Ishikawa (cell line): Measurements from ENCODE around the gene IL37.

ENCODE experiments used
- CEBPB ChIP-seq: IDR thresholded peaks from 2 replicates; pipeline ENCODE4 v1.6.1; 2012
- CREB1 ChIP-seq: IDR thresholded peaks from 2 replicates; pipeline ENCODE4 v1.6.1; 2012; ENCODE audit warnings: low read depth
- EGR1 ChIP-seq: IDR thresholded peaks from 2 replicates; pipeline ENCODE4 v1.6.1; 2012
- EP300 ChIP-seq: IDR thresholded peaks from 2 replicates; pipeline ENCODE4 v1.6.1; 2012; ENCODE audit warnings: borderline replicate concordance
- NFIC ChIP-seq: IDR thresholded peaks from 2 replicates; pipeline ENCODE4 v1.6.1; 2012
- RAD21 ChIP-seq: IDR thresholded peaks from 2 replicates; pipeline ENCODE4 v1.6.1; 2012; ENCODE audit warnings: low read depth
- REST ChIP-seq: IDR thresholded peaks from 2 replicates; pipeline ENCODE4 v1.6.1; 2012; ENCODE audit warnings: low read depth, mild to moderate bottlenecking
- TAF1 ChIP-seq: IDR thresholded peaks from 2 replicates; pipeline ENCODE4 v1.6.1; 2012; ENCODE audit warnings: low read depth, mild to moderate bottlenecking
- YY1 ChIP-seq: IDR thresholded peaks from 2 replicates; pipeline ENCODE4 v1.6.1; 2012; ENCODE audit warnings: low read depth
- TF ChIP-seq, protein P1 (sequence below): IDR thresholded peaks from 2 replicates; pipeline ENCODE4 v1.6.1; 2012

DNA sequence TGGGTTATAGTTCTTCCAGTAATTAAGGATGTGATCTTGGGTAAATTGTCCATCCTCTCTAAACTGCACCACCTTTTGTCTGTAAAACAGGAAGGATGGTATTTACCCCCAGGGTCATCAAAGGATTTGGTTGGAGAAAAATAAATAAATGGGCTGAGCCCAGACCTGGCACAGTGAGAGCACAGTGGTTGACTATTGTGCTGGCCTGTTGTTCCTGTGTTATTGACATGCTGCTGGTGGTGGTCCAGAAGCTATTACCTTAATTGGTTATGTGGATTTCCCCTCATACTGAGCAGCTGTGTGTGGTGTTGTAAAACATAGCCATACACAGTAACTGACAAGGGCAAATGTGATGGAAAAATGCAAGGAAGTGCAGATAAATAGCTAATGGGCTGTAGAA lies 746 bp upstream of the IL37 start:
- TF ChIP-seq TAF1 (no peak), EGR1 (no peak), CEBPB (no peak), EP300 (no peak), NFIC (no peak), RAD21 (no peak), REST (no peak), CREB1 (no peak), YY1 (no peak)
- TF ChIP-seq, protein P1, sequence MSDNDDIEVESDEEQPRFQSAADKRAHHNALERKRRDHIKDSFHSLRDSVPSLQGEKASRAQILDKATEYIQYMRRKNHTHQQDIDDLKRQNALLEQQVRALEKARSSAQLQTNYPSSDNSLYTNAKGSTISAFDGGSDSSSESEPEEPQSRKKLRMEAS: no peak
